ENCODE measurements around the gene MARVELD3. TPM values are rescaled to one million over a fixed set of nuclear protein-coding genes. Genes with fewer than 3 reads are reported as not detected.
"Not testable (repeated sequence)": the region's sequence is repeated elsewhere in the genome, so short reads cannot be mapped to it uniquely, and the experiment has no call there.

Gene MARVELD3
- total and polyA plus RNA-seq, 7 donors, result 0.01 to 0.10 TPM; not detected in 5

DNA sequence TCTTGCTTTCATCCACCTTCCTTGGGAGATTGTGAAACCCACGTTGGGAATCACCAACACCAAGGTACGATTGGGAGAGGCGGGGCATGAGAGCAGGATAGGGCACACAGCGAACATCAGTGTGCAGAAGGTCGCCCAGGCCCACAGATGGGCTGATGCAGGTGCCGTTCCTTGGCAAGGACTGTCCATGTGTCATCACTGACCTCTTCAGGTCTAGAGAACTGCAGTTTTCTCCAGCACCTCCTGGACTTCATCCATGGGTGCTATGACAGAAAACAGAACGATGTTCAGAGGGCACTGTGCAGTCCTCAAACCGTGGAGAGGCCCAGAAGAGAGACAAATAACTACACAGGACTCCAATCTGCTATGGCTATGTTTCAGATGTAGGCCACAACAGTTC is 25.2 kb upstream of the MARVELD3 start:
- H3K4me1 ChIP-seq, result no peaks in the 10 kb centered on the region
- no peaks in the 10 kb centered on the region for H3K9me3 ChIP-seq
- H3K4me3 ChIP-seq, result no peak overlapping the region
- no peak overlapping the region for H3K27ac ChIP-seq
- ATAC-seq, result no peak
- no peaks in the 10 kb centered on the region for H3K27me3 ChIP-seq (ENCODE audit: insufficient read depth in 3 of 3, low read length in 2 of 3)
- 70 to 80% (median 78%) methylated on average over 8 of the region's 8 CpGs for WGBS, 3 donors
- TF ChIP-seq, protein P1, sequence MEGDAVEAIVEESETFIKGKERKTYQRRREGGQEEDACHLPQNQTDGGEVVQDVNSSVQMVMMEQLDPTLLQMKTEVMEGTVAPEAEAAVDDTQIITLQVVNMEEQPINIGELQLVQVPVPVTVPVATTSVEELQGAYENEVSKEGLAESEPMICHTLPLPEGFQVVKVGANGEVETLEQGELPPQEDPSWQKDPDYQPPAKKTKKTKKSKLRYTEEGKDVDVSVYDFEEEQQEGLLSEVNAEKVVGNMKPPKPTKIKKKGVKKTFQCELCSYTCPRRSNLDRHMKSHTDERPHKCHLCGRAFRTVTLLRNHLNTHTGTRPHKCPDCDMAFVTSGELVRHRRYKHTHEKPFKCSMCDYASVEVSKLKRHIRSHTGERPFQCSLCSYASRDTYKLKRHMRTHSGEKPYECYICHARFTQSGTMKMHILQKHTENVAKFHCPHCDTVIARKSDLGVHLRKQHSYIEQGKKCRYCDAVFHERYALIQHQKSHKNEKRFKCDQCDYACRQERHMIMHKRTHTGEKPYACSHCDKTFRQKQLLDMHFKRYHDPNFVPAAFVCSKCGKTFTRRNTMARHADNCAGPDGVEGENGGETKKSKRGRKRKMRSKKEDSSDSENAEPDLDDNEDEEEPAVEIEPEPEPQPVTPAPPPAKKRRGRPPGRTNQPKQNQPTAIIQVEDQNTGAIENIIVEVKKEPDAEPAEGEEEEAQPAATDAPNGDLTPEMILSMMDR (IDR thresholded peaks at IDR 0.05), result no peak
- no peaks in the 10 kb centered on the region for H3K36me3 ChIP-seq (ENCODE audit: insufficient read depth in 1 of 2, low read depth in 1 of 2)
- DNase-seq, result no peak
- intact Hi-C loops (cut with DNase I), result no loop called here

DNA sequence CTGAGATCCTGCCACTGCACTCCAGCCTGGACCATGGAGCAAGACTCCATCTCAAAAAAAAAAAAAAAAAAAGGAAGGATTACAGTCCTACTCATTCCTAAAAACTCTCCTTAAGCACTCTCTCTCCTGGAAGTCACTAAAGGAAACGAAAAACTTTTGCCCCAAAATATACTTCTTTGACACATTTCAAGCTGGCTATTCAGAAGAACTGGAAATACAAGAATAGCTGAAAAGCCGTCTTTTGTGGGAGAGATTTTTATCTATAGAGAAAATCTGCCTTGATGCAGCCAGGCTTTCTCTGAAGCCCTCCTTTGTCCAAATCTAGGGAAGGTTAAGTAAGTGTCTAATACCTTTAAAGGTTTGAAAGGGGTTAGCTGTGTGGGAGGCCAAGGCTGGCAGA is 16.9 kb upstream of the MARVELD3 start:
- ATAC-seq (no peak), DNase-seq (no peak)
- intact Hi-C loops (cut with DNase I), result no loop called here
- TF ChIP-seq, protein P1 (IDR thresholded peaks at IDR 0.05), result no peak
- WGBS, 3 donors, result 48 to 55% (median 49%) methylated on average over 2 of the region's 2 CpGs
- Histone ChIP-seq H3K27me3 (ENCODE audit: insufficient read depth in 3 of 3, low read length in 2 of 3) (peaks cover 0 to 13% (median 2%) of the 10 kb centered on the region in 3 donors), H3K27ac (no peak overlapping the region), H3K4me3 (no peak overlapping the region), H3K36me3 (ENCODE audit: insufficient read depth in 1 of 2, low read depth in 1 of 2) (no peaks in the 10 kb centered on the region), H3K9me3 (no peaks in the 10 kb centered on the region), H3K4me1 (no peaks in the 10 kb centered on the region)

DNA sequence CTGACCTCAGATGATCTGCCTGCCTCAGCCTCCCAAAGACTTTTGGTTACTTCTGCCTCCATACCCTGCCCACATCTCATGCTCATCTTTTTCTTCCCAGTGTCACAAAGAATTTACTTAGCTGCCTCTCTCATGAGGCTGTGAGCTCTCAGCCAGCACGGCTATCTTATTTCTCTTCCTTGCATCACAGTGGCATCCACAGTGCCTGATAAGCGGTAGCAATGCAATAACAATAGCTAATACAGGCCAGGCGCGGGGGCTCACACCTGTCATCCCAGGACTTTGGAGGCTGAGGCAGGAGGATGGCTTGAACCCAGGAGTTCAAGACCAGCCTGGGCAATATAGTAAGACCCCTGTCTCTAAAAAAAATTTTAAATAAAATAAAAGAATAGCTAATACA is 15.5 kb upstream of the MARVELD3 start:
- intact Hi-C loops (cut with DNase I), result loop anchor here in 1 of 2 donors (10.0 kb wide), 1 partner anchor 196 kb away; no protein-coding TSS in a partner anchor
- TF ChIP-seq, protein P1 (IDR thresholded peaks at IDR 0.05), result no peak
- 70 to 76% (median 71%) methylated on average over 4 of the region's 4 CpGs for WGBS, 3 donors

DNA sequence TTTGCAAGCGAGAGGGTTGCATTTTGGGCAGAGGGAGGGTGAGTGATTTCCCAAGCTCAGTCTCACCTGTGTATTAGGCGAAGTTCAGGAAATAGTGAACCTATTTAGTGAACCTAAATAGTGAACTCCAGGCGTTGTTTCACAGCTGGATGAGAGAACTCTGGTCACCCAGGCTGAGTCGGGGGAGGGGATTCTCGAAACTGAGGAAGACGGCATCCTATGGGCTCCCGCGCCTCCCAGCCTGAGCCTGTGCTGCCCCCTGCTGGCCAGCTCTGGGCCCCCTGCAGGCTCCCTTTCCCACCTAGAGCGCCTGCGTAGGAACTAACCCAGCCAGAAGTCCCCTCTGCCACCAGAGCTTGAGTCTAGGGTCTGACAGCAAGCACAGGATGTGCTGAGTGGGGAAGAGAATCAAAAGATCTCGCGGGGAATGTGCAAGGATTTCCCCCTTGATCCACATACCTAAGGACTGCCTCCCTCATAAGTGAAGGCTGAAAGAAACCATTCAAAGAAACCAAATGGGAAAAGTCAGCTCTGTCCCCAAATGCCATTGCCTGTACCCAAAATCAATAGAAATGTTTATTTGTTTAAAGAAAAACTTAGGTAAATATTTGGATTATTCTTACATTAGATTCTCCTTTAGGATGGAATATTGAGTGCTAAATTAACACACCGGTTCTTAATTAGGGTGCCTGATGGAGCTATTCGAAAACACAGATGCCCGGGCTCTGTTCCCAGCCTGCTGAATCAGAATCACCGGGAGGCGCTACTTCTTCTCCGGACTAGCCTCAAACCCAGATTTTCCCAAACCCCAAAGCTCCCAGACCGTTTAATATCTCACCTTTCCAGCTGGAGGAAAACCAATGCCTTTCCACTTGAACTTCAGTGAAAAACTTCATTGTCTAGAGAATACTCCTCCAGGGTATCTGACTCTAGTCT is 14.8 kb upstream of the MARVELD3 start:
- no peak overlapping the region for H3K27ac ChIP-seq
- intact Hi-C loops (cut with DNase I), result loop anchor here in 1 of 2 donors (10.0 kb wide), 1 partner anchor 196 kb away; no protein-coding TSS in a partner anchor
- ATAC-seq (peak in 2 of 4 donors; percentile 55 to 67), DNase-seq (peak; percentile 50 to 68)
- H3K27me3 ChIP-seq (ENCODE audit: insufficient read depth in 3 of 3, low read length in 2 of 3), result peaks cover 0 to 24% (median 2%) of the 10 kb centered on the region in 3 donors
- H3K36me3 ChIP-seq (ENCODE audit: insufficient read depth in 1 of 2, low read depth in 1 of 2), result no peaks in the 10 kb centered on the region
- TF ChIP-seq, protein P1 (IDR thresholded peaks at IDR 0.05), result peak; percentile 65
- H3K4me3 ChIP-seq, result no peak overlapping the region
- H3K9me3 ChIP-seq, result no peaks in the 10 kb centered on the region
- no peaks in the 10 kb centered on the region for H3K4me1 ChIP-seq
- 13 to 14% (median 13%) methylated on average over 19 of the region's 19 CpGs for WGBS, 3 donors

More for the DNA sequence above, 15.5 kb upstream of the MARVELD3 start:
- Histone ChIP-seq H3K9me3 (no peaks in the 10 kb centered on the region), H3K27ac (no peak overlapping the region), H3K4me1 (no peaks in the 10 kb centered on the region), H3K27me3 (ENCODE audit: insufficient read depth in 3 of 3, low read length in 2 of 3) (peaks cover 0 to 24% (median 2%) of the 10 kb centered on the region in 3 donors), H3K4me3 (no peak overlapping the region), H3K36me3 (ENCODE audit: insufficient read depth in 1 of 2, low read depth in 1 of 2) (no peaks in the 10 kb centered on the region)
- no peak for DNase-seq
- no peak for ATAC-seq

DNA sequence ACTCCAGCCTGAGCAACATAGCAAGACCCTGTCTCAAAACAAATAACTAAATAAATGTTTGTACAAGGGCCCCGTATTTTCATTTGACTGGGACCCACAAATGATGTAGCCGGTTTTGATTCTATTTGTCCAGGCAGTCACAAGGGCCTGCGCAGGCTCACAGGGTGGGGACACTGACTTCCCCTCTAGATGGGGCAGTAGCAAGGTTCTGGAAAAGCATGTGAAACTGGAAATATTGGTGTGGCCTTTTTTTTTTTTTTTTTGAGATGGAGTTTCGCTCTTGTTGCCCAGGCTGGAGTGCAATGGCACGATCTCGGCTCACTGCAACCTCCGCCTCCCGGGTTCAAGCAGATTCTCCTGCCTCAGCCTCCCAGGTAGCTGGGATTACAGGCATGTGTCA is 11.0 kb upstream of the MARVELD3 start:
- H3K4me1 ChIP-seq; ATAC-seq; DNase-seq; H3K27ac ChIP-seq; H3K36me3 ChIP-seq (ENCODE audit: insufficient read depth in 1 of 2, low read depth in 1 of 2); H3K9me3 ChIP-seq; H3K4me3 ChIP-seq: not testable (repeated sequence)
- 83 to 85% (median 85%) methylated on average over 7 to 8 of the region's 8 CpGs for WGBS, 3 donors
- intact Hi-C loops (cut with DNase I), result loop anchor here (5.0 to 10.0 kb wide), 2 partner anchors 200 to 867 kb away; no protein-coding TSS in a partner anchor
- H3K27me3 ChIP-seq (ENCODE audit: insufficient read depth in 3 of 3, low read length in 2 of 3), result peaks cover 0 to 24% (median 0%) of the 10 kb centered on the region in 3 donors

Data from psoas muscle (tissue), 8 donors.